ENCODE data around the gene TCF12.

Gene TCF12

GRCh38 chr15:57306944-57307411 is 388.5 kb downstream of the TCF12 start:
- no peak for DNase-seq

- no peak for DNase-seq
Observed at GRCh38 chr15:57307527-57308169, 389.2 kb downstream of the TCF12 start.

GRCh38 chr15:57308170-57308545 is 389.7 kb downstream of the TCF12 start:
- no peak for DNase-seq

GRCh38 chr15:57309856-57310760 is 391.7 kb downstream of the TCF12 start:
- DNase-seq = no peak

DNA sequence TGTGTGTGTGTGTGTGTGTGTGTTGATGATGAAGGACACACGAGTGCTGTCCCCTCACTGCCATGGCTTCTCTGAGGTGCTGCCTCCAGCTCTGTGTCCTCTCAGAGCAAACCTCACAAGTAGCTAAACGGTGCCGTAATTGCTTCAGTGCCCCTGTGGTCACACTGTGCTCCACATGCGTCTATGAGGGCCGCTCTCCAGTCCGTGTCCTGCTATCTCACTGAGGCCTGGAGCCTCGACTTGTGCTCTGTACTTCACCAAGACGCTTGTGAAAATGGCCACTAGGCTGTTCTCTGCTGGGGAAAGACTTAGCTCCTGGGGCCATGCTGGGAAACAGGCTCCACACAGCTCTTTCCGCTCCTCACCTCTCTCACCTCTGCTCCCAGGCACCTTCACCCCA is 392.4 kb downstream of the TCF12 start:
- no peak for DNase-seq

DNA sequence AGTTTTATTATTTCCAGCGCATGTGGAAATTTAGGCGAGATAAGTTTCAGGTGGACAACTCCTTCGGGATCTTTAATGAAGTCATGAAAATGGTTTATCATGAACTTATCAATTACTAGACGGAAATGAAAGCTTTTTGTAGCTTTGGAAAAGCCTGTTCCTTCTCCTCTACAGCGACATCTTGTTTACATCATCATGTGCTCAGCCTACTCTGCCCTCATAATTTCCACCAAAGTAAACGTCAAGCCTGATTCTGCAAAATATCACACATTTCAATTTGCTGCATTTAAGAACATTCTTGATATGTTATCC is 393.5 kb downstream of the TCF12 start:
- DNase-seq = no peak

DNA sequence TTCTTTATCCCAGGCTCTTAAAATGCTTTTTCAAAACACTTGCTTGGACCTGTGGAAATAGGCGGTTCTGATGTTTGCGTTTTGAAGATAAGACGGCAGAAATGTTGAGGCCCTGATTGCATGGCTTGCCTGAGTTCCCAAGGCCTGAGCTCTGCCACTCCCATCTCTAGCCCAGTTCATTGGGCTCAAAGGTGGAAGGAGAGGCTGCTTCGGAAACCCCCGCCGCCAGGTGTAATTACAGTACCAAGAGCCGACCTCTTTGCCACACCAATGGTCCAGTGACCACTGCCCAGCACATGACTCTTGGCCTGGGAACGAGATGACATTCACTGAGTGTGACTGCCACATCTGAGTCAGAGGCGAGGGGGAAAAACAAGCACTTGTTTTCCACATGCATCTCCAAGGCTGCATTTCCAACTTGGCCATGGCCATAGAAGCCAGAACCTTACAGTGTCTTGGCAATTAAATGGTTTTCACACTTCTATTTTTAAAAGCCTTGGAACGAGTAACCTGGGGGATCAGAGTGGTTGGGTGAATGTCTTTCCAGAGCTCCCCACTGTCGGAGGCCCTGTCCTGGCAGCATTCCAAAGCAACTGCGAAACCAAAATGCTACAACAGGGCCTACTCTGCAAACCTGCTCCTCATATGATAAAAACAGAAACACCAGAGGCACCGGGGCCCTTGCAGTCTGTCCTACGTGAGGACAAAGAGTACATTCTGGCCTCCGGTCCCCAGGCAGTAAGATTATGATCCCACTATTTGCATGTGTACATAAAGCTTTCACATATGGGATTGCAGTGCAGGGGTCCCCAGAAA is 394.1 kb downstream of the TCF12 start:
- DNase-seq = peak; percentile 97

DNA sequence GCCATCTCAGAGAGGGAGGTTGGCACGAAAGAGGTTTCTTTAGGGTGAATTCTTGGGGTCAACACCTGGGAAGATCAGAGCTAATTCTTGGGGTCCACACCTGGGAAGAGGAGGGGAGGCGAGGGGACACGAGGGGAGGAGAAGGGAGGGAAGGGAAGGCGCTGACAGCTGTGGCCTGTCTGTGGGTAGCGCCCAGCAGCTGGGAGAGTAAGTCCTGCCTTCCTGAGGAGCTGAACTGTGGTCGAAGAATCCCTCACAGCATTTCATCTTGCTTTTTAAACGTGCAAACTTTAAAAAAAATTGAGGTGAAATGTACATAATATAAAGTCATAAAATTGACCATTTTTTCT is 394.7 kb downstream of the TCF12 start:
- no peak for DNase-seq

- no peak for DNase-seq
Observed at GRCh38 chr15:57314221-57314620, 395.8 kb downstream of the TCF12 start.

- DNase-seq = no peak
Observed at GRCh38 chr15:57316451-57316850, 398.0 kb downstream of the TCF12 start.

DNA sequence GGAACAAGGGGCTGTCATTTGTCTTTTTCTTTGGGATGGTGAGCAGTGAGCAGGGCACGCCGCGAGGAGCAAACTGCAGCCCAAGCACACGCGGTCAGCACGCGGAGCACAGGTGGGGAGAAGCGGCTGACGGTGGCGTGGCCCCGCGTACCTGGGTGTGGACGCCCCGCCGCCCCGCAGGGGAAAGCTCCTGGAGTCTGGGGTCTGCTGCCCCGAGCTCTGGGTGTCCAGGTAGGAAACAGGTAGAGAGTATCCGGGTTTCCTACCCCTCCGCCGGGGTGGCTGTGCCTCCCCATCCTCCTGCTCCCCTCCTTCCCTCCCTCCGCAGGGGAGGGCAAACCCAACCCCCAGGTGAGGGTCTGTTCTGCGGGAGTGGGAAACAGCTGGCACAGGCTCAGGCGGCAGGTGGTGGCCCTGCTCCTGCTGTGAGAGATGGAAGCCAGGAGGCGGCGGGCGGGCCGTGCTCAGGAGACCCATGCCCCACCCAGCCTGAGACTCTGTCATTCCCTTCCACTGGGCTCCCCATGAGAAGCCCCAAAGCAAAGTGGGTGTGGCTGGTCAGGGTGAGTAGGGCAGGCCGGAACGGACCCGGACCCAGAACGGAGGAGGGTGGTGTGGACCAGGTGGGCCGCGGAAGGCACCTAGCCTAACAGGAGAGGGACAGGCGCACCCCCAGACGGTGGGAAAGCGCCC is 400.9 kb downstream of the TCF12 start:
- DNase-seq = no peak

GRCh38 chr15:57319919-57320560 is 401.6 kb downstream of the TCF12 start:
- no peak for DNase-seq

- DNase-seq = no peak
Observed at GRCh38 chr15:57320631-57321220, 402.3 kb downstream of the TCF12 start.

DNA sequence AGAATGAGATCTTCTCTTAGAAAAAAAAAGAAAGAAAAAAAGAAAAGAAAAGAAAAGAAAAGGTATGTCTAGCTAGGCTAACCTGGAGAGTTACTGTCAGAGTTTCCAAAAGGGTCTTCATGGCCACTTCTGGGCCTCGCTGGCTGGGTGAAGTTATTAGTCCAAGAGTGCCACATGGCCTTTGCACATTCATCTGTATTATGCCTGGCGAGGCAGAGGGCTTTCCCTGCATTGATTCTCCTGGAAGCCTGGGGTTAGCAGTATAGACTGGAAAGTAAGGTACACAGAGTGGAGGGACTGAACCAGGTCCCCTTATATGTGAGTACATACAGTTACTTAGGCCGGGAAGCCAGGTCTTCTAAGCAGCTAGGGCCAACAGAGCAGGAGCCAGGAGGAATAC is 403.0 kb downstream of the TCF12 start:
- DNase-seq = no peak

DNA sequence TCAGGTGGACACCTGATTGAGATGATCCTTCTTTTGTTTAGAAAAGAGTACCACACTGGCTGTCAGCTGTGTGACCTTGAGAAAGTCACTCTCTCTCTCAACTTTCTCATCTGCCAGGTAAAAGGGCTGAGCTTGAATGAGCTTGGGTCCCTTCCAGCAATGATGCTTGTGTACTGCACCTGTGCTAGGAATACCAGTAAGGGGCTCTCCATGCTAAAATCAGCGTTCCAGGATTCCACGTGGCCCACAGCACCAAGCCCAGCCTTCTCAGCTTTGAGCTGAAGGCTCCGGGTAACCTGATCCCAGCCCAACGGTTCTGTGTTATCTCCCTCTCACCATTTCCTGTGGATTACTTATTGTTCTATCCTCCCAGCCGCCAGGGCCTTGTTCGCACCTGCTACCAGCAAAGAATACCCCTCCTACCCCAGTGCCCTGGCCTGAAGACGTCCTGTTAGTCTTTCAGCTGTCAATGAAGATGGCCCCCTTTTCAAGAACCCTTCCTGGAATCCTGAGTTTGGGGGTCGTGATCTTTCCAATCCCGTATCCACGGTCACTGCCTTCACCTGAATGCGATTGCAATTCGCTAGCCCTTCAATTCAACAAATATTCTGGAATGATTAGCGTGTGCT is 403.6 kb downstream of the TCF12 start:
- peak; percentile 73 for DNase-seq

- DNase-seq = peak; percentile 62
Observed at GRCh38 chr15:57322602-57323250, 404.3 kb downstream of the TCF12 start.

- no peak for DNase-seq
Observed at GRCh38 chr15:57323299-57323805, 404.9 kb downstream of the TCF12 start.

DNA sequence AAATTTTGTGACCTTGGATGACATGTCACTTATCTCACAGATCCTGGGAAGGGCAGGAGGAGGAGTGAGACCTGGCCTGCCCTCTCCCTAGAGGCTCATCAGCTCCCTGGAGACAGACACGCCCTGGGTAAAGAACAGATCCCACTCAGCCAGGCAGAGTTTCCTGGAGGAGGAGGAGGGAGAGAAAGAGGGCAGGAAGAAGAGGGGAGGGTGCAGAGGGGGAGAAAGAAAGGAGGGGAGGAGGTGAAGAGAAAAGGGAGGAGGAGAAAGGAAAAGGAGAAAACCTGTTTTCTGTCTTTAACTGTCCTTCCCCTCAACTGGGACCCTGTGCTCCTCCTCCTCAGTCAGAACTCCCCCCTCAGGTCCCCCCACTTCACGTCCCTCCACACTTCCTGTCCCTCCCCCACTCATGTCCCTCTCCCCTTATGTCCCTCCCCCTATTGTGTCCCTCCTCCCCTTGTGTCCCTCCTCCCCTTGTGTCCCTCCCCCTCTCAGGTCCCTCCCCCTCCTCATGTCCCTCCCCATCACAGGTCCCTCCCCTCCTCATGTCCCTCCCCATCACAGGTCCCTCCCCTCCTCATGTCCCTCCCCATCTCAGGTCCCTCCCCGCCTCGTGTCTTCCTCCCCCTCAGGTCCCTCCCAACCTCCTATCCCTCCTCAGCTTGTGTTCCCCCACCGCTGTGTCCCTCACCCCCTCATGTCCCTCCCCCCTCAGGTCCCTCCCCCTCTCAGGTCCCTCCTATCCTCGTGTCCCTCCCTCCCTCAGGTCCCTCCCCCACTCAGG is 405.6 kb downstream of the TCF12 start:
- DNase-seq = peak; percentile 88

GRCh38 chr15:57324590-57324890 is 406.1 kb downstream of the TCF12 start:
- no peak for DNase-seq
